Mucosa of rectum (tissue), 2 donors: ENCODE data around the gene CAMTA1.

ENCODE experiments used
- H3K27ac ChIP-seq, 2 donors: one replicate each; pipeline ENCODE4 v1.7.0; 2013; ENCODE audit warnings: inconsistent platforms in 2 of 2, low read depth in 2 of 2, low read length in 2 of 2
- H3K27me3 ChIP-seq, 2 donors: one replicate each; pipeline ENCODE4 v1.7.0; 2013; ENCODE audit warnings: low read length in 2 of 2; ENCODE audit not compliant: control insufficient read depth in 2 of 2, insufficient read depth in 2 of 2
- H3K36me3 ChIP-seq, 2 donors: one replicate each; pipeline ENCODE4 v1.7.0; 2013; ENCODE audit warnings: low read length in 2 of 2; ENCODE audit not compliant: control insufficient read depth in 2 of 2, insufficient read depth in 2 of 2
- H3K4me1 ChIP-seq, 2 donors: one replicate each; pipeline ENCODE4 v1.7.0; 2013; ENCODE audit warnings: low read length in 2 of 2, mild to moderate bottlenecking in 1 of 2; ENCODE audit not compliant: control insufficient read depth in 2 of 2, insufficient read depth in 2 of 2
- H3K4me3 ChIP-seq, 2 donors: one replicate each; pipeline ENCODE4 v1.7.0; 2013; ENCODE audit warnings: low read length in 2 of 2
- H3K9ac ChIP-seq, 2 donors: one replicate each; pipeline ENCODE4 v1.7.0; 2013; ENCODE audit warnings: low read length in 2 of 2, low read depth in 1 of 2, mild to moderate bottlenecking in 1 of 2
- H3K9me3 ChIP-seq, 2 donors: one replicate each; pipeline ENCODE4 v1.7.0; 2013; ENCODE audit warnings: low read length in 2 of 2; ENCODE audit not compliant: control insufficient read depth in 2 of 2
- donor health status: healthy.
- donor health status: Normal muscosa, but diverticular disease.

The CAMTA1 gene

DNA sequence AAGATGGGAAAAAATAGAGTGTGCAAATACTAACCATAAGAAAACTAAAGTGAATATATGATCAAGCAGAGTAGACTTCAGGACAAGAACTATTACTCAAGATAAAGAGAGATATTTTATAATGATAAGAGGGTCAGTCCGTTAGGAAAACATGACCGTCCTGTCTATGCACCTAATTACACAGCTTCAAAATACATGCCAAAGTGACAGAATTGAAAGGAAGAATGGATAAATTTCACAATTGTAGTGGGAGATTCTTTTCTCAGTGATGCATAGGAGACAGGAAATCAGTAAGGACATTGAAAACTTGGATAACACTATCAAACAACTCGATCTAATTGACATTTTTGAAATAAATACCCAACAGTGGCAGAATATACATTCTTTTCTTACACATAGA, 489.0 kb downstream of the CAMTA1 start:
- Histone ChIP-seq H3K4me3 (no peak overlapping the region), H3K36me3 (no peaks in the 10 kb centered on the region), H3K4me1 (no peaks in the 10 kb centered on the region), H3K9me3 (peaks cover 0 to under 1% of the 10 kb centered on the region in 2 donors), H3K27me3 (no peaks in the 10 kb centered on the region), H3K9ac (no peak overlapping the region), H3K27ac (no peak overlapping the region)

- peak overlapping the region; percentile 33 to 65 for H3K27ac ChIP-seq
- H3K9me3 ChIP-seq = no peaks in the 10 kb centered on the region
- no peaks in the 10 kb centered on the region for H3K27me3 ChIP-seq
- H3K9ac ChIP-seq = no peak overlapping the region
- H3K36me3 ChIP-seq = no peaks in the 10 kb centered on the region
- H3K4me3 ChIP-seq = no peak overlapping the region
- no peaks in the 10 kb centered on the region for H3K4me1 ChIP-seq
These were observed 492.8 kb downstream of the CAMTA1 start for GRCh38 chr1:7278045-7278444.

GRCh38 chr1:7278827-7279765, 493.8 kb downstream of the CAMTA1 start:
- H3K4me3 ChIP-seq = no peak overlapping the region
- H3K9me3 ChIP-seq = no peaks in the 10 kb centered on the region
- H3K27ac ChIP-seq = peak overlapping the region in 1 of 2 donors; percentile 65
- no peaks in the 10 kb centered on the region for H3K36me3 ChIP-seq
- H3K9ac ChIP-seq = no peak overlapping the region
- no peaks in the 10 kb centered on the region for H3K27me3 ChIP-seq
- no peaks in the 10 kb centered on the region for H3K4me1 ChIP-seq

DNA sequence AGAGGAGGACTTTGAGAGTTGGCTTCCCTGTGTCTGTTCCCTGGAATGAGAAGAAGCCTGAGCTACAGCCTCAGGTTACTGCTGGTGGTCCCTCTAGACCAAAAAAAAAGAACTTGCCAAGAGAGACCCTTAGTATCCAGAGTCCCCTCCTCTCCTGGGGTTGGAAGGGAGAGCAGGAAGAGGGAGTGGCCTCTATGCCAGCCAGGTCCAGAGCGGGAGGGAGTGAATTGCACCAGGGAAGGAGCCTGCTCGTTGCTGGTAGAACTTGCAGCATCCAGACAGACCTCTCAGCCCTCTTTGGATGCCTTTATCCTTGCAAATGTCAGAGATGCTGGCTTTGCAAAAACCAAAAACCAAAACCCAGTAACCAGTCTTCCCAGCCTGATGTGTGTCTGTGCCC, 494.5 kb downstream of the CAMTA1 start:
- no peak overlapping the region for H3K9ac ChIP-seq

DNA sequence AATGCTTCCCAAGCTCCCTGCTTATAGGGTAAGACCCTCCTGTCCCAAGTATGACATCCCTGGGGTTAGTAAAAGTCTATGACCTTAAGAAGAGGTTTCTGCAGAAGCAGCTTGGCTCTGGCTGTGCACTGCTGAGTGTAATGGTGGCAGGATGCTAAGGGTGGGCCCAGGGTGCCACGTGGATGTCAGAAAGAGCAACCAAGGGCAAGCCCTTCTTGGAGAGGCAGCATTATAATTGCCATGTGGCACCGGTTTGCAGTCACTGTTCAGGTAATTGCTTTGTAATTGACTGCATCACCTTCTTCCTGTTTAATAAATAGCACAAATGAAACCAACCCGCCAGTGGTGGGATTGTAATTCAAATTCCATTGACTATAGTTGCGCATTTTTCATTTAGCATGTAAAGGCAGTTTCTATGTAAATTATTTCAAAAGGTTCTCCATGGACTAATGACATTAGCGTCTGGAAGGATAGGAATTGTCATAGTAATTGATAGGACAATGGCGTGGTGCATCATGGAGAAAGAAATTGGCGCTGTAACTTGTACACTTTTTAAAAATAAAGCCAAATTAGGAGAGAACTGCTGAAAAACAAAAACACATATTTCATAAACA, 495.2 kb downstream of the CAMTA1 start:
- Histone ChIP-seq H3K9ac (no peak overlapping the region), H3K27ac (no peak overlapping the region), H3K9me3 (no peaks in the 10 kb centered on the region), H3K27me3 (no peaks in the 10 kb centered on the region), H3K4me1 (no peaks in the 10 kb centered on the region), H3K4me3 (no peak overlapping the region), H3K36me3 (no peaks in the 10 kb centered on the region)

More for the DNA sequence above, 494.5 kb downstream of the CAMTA1 start:
- Histone ChIP-seq H3K9me3 (no peaks in the 10 kb centered on the region), H3K27me3 (no peaks in the 10 kb centered on the region), H3K4me1 (no peaks in the 10 kb centered on the region), H3K4me3 (no peak overlapping the region), H3K36me3 (no peaks in the 10 kb centered on the region), H3K27ac (no peak overlapping the region)

DNA sequence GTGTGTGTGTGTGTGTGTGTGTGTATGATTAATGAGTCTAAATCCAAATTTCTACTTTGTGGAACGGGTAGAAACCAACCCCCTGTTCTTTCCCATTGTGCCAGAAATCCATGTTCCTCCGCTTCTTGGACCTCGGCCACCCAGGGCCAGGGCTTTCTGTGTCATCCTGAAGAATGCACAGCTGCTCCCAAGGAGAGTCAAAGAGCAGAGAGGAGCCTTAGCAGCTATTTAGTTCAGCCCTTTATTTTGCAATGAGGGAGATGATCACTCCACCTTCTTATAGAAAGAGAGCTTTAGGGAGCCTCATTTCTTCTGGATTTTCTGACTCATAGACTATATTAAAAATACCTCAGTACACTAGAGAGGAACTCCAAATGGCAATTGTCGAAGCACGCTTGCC, 496.6 kb downstream of the CAMTA1 start:
- no peak overlapping the region for H3K9ac ChIP-seq
- no peak overlapping the region for H3K27ac ChIP-seq
- no peak overlapping the region for H3K4me3 ChIP-seq
- no peaks in the 10 kb centered on the region for H3K9me3 ChIP-seq
- no peaks in the 10 kb centered on the region for H3K4me1 ChIP-seq
- H3K27me3 ChIP-seq = no peaks in the 10 kb centered on the region
- no peaks in the 10 kb centered on the region for H3K36me3 ChIP-seq

DNA sequence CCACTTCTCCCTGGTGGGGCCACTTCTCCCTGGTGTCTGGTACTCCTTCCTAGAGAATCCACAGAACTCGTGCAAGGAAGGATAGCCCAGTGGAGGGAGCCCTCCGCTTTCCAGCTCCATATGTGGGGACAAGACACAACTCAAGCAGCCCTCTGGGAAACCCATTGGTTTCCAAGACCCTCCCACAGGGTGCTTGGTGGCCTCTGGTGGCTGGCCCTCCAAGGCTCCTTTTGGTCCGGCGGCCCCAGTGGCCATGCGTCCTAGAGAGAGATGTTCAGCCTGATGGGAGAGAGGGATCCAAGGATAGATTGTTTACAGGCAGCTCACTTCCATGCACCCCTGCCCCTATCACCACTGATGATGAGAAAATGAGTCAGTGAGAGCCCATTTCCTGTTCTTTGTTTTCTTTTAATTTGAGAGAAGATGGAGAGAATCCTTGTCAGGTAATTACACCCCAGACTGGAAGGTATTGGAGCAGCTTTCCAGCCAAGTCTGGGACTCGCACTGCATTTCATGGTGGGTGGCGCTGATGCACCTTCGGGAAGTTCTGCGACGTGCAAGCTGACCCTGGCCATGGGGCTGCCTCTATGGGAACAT, 499.7 kb downstream of the CAMTA1 start:
- Histone ChIP-seq H3K27me3 (no peaks in the 10 kb centered on the region), H3K9me3 (no peaks in the 10 kb centered on the region), H3K4me1 (no peaks in the 10 kb centered on the region), H3K9ac (no peak overlapping the region), H3K4me3 (no peak overlapping the region), H3K36me3 (no peaks in the 10 kb centered on the region), H3K27ac (no peak overlapping the region)

GRCh38 chr1:7285856-7286454, 500.7 kb downstream of the CAMTA1 start:
- H3K27ac ChIP-seq = no peak overlapping the region
- H3K4me1 ChIP-seq = no peaks in the 10 kb centered on the region
- H3K9ac ChIP-seq = no peak overlapping the region
- H3K27me3 ChIP-seq = no peaks in the 10 kb centered on the region
- no peaks in the 10 kb centered on the region for H3K9me3 ChIP-seq
- H3K36me3 ChIP-seq = no peaks in the 10 kb centered on the region
- H3K4me3 ChIP-seq = no peak overlapping the region

DNA sequence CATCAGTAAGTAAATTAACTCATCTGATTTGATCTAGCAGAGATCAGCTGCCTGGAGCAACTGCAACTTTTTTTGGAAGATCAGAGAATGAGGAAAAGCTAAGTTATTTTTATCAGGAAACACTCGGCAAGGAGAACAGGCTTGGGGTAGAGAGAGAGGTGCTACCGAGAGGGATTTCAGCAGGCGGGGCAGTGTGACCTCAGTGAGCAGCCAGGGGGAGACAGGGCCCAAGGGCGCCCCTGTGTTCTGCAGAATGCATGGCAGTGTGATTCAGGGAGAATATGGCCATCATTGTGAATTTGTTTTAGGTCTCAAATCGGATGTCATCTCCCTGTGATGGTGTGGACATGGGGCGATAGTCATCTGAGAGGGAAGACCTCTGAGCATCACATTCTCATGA, 501.8 kb downstream of the CAMTA1 start:
- H3K36me3 ChIP-seq = no peaks in the 10 kb centered on the region

GRCh38 chr1:7288992-7289391, 503.7 kb downstream of the CAMTA1 start:
- H3K36me3 ChIP-seq = no peaks in the 10 kb centered on the region
- H3K9me3 ChIP-seq = no peaks in the 10 kb centered on the region
- no peak overlapping the region for H3K9ac ChIP-seq
- H3K27ac ChIP-seq = no peak overlapping the region
- no peak overlapping the region for H3K4me3 ChIP-seq
- H3K27me3 ChIP-seq = no peaks in the 10 kb centered on the region
- no peaks in the 10 kb centered on the region for H3K4me1 ChIP-seq

More for the DNA sequence above, 501.8 kb downstream of the CAMTA1 start:
- no peaks in the 10 kb centered on the region for H3K4me1 ChIP-seq
- no peak overlapping the region for H3K27ac ChIP-seq
- no peaks in the 10 kb centered on the region for H3K27me3 ChIP-seq
- no peak overlapping the region for H3K4me3 ChIP-seq
- H3K9ac ChIP-seq = no peak overlapping the region
- H3K9me3 ChIP-seq = no peaks in the 10 kb centered on the region
